Hematopoietic multipotent progenitor cell treated with erythropoietin and hydrocortisone succinate and interleukin-3 and kit ligand, for 6 days (in vitro differentiated cells): ENCODE measurements around the gene JMJD6.

Source experiments
- DNase-seq: peaks from one replicate; pipeline ENCODE4 v3.0.0-alpha.2; 2015

The JMJD6 gene

DNA sequence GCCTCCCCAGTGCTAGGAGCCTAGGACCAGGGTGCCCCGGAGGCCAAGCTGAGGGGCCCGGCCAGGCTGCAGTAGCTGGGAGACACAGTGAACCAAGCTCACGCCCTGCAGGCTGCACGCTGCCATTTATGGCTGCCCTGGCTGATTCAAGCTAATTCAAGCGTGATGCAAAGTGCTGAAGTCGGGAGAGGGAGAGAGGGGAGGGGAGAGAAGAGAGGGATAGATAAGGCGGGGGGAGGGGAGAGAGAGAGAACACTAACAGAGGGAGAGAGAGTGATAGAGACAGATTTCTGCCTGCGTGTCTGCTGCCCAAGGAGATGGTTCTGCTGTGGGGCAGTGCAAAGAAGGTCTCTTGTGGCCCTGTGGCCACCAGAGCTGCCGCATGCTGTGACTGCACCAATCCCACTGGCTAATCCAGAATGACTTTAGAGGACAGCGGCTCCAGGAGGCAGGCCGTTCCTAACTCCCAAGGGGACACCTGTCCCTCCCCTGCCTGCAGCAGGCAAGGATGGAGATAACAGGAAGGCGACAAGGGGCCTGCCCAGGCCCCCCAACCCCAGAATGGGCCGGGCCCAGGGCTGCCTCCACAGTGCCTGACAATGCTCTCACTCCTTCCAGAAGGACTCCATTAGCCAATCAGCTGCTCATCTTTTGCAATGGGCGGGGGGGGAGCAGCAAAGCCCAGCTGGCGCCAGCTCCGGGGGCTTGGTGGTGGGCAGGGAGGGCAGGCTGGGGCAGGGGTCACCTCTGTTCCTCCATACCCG is 28.5 kb downstream of the JMJD6 start:
- no peak for DNase-seq

DNA sequence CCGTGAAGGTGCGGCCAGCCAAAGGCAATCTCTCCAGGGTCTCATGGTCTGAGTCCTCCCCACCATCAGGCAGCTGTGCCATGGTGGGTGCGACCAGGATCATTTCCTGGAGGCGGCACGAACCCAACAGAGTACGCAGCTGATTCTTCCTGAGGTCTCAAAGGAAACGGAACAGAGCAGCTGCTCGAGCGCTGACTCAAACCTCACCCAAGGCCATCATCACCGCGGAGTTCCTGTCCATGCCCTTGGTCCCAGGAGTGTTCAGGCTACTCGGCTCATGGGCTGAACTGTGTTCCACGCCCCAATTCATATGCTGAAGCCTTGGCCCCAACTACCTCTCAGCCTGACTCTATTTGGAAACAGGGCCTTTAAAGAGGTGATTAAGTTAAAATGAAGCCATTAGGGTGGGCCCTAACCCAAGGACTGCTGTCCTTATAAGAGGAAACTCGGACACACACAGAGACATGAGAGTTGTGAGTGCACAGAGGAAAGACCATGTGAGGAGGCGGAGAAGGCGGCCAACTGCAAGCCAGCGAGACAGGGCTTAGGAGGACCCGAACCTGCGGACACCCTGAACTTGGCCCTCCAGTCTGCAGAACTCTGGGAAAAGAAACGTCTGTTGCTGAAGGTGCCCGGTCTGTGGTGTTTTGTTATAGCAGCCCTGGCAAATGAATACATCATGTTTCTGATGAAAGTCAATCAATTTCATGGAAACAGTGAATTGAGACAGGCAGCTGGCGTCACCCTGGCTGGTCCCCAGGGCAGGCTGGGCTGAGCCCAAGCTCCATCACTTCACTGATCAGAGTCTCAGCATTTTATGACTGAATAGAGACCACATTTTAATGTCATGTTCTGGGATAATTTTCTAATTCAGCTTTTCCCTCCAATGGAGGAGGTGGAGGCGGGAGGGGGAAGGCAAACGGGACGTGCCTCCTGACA is 29.4 kb downstream of the JMJD6 start:
- DNase-seq: no peak

DNA sequence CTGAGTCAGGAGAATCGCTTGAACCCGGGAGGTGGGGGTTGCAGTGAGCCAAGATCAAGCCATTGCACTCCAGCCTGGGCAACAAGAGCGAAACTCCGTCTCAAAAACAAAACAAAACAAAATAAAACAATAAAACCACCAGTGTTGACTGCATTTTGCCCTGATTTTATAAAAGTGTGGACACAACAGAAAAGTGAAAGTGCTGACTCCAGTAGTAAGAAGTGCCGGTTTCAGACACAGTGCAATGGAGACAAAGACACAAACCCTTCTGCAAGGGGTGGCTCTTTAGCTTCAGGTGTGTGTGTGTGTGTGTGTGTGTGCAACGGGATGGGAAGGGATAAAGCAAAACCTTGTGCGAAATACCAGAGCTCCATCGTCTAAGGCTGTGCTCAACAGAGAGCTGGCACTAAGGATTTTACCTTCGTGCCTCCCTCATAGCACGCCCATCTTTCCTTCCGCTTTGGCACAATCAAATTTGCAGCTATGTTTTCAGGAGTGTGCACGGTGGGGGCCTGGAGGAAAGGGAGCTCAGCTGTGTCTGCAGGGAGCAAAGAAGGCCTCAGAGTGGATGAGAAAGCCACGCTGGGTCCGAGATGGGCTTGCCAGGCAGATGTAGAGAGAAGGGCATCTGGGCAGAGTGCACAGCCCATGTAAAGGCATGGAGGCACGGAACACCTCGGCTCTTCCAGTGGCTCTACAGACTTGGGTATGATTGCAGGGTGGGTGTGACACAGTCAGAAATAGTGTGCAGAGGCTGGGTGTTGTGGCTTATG is 31.2 kb downstream of the JMJD6 start:
- no peak for DNase-seq

DNA sequence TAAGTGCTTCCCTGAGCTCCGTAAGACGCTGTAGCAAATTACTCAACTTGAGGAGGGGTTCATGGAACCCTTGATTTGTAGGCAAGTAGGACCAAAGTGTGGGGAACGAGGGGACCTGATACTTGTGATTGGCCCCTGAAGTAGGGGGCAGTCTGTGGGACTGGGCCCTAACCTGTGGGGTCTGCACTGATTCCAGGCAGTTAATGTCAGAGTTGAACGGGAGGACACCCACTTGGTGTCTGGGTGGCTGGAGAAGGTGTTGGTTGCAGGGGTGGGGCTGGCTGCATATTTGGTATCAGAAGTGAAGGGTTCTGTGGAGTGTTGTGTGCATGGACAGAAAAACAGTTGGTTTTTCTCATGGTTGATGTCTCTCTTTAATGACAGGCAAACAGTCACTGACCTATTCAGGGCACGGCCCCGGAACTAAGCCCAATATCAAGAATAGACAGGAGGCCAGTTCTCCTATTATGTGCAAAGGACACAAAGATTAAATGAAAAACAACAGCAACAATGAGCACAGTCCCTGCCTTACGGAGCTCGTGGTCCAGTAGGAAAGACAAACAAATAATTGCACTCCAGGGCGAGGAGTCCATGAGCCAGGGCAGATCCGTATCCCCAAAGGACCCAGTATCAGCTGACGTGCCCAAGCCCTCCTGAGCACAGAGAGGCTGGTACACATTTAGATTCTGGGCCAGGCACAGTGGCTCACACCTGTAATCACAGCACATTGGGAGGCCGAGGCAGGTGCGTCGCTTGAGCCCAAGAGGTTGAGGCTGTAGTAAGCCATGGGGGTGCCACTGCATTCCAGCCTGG is 34.8 kb downstream of the JMJD6 start:
- DNase-seq: no peak

GRCh38 chr17:76690596-76691280 is 35.7 kb downstream of the JMJD6 start:
- DNase-seq: no peak

DNA sequence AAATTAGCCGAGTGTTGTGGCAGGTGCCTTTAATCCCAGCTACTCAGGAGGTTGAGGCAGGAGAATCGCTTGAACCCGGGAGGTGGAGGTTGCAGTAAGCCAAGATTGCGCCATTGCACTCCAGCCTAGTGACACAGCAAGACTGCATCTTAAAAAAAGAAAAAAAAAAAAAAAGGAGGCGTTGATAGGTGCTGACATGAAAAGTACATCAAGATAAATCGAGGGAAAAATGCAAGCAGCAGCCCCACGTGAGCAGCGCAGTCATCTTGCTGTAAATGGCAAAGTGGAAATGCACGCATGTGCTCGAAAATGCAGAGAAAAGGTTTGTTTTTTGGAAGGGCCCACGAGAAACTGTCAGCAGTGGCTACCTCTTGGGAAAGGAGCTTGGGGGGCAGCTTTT is 36.5 kb downstream of the JMJD6 start:
- DNase-seq: no peak

DNA sequence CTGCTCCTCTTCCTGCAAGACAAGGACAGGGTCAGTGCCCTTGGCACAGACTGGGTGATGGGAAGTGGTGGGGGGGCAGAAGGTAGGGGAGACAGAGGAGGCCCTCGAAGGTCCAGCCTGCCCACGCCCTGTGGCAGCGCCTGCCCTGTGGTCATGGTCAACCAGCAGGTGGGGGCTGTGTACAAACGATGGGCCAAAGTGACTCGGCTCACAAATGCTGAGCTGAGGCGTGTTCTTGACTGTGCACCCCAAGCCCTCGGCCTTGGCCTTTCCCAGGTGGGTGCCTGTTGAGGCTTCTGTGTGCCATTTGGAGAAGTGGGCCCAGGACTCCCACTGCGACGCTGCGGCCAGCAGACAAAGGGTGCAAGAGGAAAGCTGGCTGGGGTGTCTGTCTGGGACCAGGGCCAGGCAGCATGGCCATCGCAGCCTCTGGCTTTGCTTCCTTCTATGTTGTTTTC is 38.2 kb downstream of the JMJD6 start:
- no peak for DNase-seq

DNA sequence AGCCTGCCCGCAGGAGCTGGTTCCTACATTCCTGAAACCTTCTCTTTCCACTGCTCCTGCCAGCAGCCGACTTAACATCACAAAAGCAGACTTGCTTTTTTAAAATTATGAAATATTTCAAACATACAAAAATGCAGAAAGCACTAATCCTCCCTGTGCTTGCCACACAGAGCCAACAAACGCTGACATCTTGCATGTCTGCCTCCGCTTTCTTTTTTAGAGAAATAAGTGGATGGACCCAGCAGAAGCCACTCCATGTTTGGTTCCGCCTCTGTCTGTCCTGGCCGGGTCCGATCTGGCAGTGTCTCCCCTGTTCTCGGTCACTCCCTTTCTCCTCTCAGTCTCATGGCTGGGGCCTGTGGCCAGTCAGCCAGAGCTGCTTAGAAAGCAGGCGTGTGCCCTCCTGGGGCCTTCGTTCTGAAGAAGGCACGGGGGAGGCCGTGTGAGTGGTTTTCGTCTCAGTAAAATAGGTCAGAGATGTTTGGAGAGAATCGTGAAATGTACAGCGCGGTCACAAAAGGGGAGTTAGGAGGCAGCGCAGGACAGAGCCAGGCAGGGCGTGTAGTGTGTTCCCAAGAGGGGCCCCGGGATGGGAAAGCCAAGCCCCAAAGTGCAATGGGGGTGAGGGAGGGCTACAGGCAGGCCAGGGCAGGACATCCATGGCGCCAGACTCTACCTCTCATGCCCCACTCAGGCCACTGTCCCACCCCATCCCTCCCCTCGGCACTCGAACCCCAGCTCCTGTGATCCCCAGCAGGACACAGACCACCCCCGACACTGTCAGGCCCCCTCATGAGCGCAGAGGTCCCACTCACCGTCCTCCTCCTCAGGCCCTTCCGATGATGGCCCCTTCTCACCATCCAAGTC is 38.9 kb downstream of the JMJD6 start:
- no peak for DNase-seq

DNA sequence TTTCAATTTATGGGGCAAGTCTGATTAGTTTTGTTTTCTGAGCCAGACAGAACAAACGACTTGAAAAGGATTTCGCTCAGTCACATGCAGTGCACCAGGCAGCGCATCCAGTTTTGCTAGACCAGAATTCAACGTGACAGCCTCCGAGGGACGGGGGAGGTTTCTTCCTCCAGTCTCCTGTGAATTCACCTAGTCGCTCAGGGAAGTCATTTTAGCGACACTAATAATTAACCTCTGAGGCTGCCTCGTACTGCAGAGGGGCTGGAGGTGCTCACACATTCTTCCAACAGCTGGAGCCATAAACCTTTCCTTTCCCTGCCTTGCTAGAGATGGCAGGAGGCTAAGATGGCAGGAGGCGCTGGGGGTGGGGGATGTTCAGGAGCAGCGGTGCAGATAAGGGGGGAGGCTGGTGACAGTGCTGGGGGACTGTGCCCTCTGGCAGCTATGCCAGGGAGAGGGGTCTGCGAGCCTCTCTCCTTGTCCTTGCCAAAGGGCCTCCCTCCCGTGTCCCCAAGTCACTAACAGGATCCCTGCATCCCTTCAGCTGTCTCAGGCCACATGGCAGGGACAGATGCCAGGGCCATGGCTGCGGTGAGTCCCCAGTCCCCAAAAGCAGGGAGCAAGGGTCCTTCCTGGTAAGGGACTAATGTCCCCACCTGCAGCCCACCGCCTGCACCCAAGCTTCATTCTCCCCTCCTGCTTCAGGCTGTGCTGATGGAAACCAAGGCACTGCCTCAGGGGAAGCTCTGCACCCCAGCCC is 39.7 kb downstream of the JMJD6 start:
- no peak for DNase-seq

- no peak for DNase-seq
Observed at GRCh38 chr17:76685846-76686245, 40.6 kb downstream of the JMJD6 start.

DNA sequence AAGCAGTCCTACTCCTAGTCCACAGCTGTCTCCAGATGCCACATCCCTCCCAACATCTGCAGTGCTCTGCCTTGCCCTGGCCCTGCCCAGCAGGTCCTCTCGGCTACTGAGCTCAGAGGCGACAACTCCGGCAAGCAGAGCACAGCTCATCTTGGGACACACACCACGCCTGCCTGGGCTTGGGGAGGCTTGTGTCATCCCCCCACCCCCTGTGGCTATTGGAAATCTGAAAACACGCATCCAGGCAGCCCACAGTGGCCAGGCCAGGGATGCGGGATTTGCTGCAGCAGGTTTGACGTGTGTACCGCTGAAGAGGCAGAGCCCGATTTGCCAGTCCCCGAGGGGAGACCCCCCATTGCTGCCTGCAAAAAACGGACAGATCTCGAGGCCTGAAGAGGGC is 41.0 kb downstream of the JMJD6 start:
- no peak for DNase-seq

DNA sequence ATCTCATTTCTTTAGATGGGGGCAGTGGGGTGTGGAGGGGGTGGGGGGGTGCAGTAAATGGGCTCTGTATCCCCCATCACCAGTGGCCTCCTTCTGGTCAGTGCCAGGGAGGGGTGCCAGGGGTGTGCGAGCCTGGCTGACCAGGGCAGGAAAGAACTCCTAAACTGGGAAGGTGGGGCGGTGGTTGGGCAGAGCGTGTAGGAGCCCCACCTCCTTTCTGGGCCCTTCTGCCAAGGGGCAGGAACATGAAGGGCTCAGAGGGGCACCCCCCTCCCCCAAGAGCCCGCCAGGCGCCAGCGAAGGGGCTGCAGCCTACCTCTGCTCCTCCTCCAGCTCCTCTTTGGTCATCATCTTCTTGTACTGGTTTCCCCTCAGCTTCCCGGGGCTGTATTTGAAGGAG is 41.6 kb downstream of the JMJD6 start:
- DNase-seq: no peak

DNA sequence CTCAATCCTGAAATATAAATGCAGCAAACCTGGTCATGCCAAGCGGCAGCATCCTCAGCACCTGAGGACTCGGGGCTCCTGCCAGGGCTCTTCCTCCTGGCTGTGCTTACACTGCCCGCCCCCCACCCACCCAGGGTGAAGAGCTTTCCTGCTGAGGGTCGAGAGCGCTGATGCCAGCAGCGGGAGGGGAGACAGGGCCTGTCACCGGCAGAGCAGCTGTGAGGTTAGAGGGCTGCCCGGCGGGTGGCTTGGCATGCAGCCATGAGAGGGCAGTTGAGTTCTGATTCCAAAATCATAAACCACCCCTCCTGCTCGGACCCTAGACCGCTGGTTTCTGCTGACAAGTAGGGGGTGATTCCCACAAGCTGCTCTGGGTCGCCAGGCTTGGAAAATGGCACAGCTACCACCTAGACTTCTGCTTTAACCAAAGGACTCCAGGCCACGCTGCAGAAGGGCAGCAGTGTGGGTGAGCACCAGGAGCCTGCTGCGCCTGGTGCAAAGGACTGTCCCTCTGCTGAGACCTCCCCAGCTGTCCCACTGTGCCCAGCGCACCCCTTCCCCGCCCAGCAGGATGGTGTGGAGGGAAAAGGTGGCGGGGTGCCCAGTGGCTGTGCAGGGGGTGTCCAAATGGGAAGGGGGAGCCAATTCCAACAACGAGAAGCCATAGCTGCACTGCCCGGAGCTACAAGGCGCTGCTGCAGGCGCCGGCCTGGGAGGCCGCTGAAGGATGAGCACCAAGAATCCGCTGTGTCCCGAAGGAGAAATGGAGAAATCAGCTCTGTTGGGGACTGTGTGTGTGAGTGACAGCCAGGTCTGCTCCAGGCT is 42.3 kb downstream of the JMJD6 start:
- DNase-seq: no peak

DNA sequence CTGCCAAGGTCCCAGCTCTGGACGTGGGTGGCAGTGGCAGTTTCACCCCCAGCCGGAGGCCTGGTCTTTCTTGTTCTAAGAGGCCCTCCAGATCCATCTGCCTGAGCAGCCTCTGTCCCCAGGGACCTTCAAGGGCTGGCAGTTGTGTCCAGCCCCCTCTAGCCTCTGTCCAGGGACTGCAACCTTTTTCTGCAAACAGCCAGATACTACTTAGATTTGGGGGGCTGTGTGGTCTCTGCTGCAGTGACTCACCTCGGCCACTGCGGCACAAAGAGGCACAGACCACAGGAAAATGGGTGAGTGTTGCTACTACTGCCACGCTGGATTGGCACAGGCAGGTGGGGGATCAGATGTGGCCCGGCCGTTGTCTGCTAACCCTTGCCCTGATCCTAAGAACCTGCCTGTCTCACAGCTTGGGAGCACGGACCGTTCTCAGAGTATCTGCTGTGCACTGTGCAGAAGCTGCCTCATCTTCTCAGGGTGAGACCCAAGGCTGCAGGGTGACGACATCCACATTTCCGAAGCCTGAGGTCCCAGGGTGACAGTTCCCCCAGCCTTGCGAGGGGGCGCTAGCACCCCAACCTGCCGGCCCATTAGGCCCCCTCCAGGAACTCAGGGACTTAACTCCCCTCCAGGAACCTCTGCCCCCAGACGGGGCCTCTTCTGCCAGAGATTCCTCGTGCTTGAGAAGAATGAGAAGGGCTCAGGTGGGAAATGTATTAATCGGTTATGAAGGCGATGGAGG is 43.2 kb downstream of the JMJD6 start:
- DNase-seq: peak; percentile 28

GRCh38 chr17:76682296-76682695 is 44.1 kb downstream of the JMJD6 start:
- DNase-seq: peak; percentile 95

DNA sequence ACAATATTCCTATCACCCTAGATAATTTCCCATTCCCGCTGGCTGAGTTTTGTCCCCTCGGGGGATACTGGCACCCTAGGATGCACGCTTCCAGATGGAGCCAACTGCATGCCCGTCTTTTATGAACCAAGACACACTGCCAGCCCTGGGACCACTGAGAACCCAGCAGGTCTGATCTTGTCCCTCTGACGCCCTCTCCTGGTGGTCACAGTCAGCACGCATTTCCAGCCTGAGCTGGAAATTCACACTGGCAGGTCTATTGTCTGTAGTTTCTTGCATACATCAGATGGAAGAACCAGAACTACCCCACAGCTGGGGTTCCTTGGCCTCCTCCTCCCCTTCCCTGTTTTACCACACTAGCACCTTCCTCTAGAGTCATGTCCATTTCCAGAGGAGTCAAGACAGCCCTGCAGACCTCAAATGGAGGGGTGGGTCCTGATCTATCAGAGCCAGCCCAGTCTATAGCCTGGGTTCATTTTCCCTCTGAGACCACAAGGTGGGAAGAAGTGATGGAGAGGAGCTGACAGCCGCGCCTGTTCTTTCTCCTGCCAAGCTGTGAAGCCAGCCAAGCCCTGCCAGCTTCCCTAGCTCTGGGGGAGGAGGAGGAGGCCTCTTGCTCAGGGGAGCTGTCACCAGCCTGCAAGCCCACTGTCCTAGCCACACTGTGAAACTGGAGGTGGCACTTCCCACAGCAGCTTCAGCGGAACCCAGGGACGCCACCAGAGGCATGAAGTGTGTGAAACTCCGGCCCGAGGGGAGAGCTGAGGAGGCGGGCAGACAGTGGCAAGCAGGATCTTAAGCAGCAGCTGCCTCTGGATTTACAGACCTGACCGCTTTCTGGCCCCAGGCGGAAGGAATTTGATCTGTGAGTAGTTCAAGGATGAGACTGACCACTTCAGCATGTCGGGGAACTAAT is 44.9 kb downstream of the JMJD6 start:
- DNase-seq: peak; percentile 93

GRCh38 chr17:76679239-76679638 is 47.2 kb downstream of the JMJD6 start:
- no peak for DNase-seq
